SU-DHL-6 (cell line): ENCODE data around the gene CWC27.

ENCODE experiments used
- EZH2phosphoT487 ChIP-seq: fragments of 200-600 bp; sonication (generic), shearing (Covaris generic); conservative IDR thresholded peaks from 2 replicates; pipeline ENCODE4 v1.6.1; 2018; ENCODE audit warnings: mild to moderate bottlenecking, antibody characterized with exemption, low read length, moderate library complexity, mixed read lengths
- TF ChIP-seq, protein P1 (sequence below): fragments of 200-600 bp; sonication (generic); IDR thresholded peaks from one replicate; pipeline ENCODE4 v1.5.1; 2017; ENCODE audit warnings: antibody characterized with exemption, mild to moderate bottlenecking, low read length, moderate library complexity; ENCODE audit not compliant: insufficient read depth, poor library complexity, severe bottlenecking

DNA sequence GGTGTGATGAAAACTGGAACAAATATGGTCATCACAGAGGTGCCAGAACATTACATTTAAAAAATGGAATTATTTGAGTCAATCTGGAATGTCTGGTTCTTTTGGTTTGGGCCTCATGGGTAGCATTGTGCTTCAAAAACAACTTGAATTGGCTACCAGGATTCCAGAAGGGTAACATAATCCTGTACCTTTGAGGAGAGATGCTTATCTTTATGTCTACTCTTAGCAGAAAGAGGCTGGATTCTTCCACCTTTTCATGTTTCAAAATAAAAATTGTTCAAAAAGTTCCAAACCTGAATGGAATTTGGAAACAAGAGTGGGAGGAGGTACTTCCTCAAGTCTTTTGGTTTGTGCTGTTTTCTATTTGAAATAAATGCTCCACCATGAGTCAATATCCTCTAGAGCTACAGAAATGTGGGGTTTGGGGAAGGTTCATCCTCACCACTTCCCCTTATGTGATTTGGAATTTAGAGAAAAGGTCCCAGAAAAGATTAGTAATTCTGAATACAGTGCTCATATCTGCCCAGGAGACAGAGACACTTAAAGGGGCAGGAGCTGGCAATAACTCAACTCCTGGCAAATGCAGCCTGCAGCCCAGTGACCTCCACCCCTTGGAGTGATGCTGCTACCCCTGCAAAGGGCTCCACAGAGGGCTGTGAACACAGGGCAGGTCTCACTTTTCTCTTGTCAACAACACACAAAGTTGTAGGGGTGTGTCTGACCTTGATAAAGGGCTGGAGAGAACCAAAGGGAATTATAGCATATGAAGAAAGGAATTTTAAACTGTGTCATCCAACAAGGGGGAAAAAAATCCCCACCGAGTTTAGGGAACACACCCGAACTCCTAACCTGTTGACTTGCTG is 272.8 kb downstream of the CWC27 start:
- TF ChIP-seq, protein P1, sequence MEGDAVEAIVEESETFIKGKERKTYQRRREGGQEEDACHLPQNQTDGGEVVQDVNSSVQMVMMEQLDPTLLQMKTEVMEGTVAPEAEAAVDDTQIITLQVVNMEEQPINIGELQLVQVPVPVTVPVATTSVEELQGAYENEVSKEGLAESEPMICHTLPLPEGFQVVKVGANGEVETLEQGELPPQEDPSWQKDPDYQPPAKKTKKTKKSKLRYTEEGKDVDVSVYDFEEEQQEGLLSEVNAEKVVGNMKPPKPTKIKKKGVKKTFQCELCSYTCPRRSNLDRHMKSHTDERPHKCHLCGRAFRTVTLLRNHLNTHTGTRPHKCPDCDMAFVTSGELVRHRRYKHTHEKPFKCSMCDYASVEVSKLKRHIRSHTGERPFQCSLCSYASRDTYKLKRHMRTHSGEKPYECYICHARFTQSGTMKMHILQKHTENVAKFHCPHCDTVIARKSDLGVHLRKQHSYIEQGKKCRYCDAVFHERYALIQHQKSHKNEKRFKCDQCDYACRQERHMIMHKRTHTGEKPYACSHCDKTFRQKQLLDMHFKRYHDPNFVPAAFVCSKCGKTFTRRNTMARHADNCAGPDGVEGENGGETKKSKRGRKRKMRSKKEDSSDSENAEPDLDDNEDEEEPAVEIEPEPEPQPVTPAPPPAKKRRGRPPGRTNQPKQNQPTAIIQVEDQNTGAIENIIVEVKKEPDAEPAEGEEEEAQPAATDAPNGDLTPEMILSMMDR: no peak
- TF ChIP-seq EZH2phosphoT487: no peak
